Measurements from ENCODE around the gene CDCA5. TPM values are rescaled to one million over a fixed set of nuclear protein-coding genes. Genes with fewer than 3 reads are reported as not detected.

The CDCA5 gene
- total RNA-seq, 1 donor from 2014 or later: 6.9 TPM

DNA sequence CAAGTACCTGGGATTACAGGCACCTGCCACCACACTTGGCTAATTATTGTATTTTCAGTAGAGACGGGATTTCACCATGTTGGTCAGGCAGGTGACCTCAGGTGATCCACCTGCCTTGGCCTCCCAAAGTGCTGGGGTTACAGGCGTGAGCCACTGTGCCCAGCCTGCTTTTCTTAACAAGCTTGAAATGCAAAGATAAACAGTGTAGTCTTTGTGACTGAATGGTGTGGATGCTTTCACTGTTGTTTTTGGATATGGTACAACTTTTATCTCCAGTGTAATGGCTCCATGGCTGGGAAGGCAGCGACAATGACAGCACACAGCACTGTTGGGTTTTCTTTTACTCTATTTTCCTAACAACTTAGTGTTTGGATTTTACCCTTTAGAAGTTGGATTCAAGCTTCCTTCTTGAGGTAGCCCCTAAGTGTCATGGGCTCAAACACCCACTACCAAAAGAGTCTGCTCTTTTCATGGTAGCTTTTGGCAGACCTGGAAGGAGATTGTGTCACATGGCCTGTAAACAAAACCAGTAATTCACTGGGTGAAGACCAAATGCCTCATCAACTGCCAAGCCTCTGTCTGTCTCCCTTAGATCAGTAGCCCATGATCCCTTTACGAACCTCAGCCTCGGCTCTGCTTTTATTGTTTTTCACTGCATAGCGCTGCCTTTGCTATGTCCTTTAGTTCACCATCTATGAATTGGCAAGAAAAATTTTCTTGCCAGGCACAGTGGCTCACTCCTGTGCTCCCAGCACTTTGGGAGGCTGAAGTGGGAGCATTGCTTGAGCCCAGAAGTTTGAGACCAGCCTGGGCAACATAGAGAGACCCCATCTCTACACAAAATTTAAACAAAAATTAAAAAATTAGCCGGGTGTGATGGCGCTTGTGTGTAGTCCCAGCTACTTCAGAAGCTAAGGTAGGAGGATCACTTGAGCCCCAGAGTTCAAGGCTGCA, 18.6 kb upstream of the CDCA5 start:
- TF ChIP-seq, protein P1, sequence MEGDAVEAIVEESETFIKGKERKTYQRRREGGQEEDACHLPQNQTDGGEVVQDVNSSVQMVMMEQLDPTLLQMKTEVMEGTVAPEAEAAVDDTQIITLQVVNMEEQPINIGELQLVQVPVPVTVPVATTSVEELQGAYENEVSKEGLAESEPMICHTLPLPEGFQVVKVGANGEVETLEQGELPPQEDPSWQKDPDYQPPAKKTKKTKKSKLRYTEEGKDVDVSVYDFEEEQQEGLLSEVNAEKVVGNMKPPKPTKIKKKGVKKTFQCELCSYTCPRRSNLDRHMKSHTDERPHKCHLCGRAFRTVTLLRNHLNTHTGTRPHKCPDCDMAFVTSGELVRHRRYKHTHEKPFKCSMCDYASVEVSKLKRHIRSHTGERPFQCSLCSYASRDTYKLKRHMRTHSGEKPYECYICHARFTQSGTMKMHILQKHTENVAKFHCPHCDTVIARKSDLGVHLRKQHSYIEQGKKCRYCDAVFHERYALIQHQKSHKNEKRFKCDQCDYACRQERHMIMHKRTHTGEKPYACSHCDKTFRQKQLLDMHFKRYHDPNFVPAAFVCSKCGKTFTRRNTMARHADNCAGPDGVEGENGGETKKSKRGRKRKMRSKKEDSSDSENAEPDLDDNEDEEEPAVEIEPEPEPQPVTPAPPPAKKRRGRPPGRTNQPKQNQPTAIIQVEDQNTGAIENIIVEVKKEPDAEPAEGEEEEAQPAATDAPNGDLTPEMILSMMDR (IDR thresholded peaks at IDR 0.05; ENCODE audit: insufficient read depth, low read length, poor library complexity, severe bottlenecking): no peak
- DNase-seq (ENCODE audit: low read depth): no peak
- H3K4me3 ChIP-seq (ENCODE audit: low read depth, low read length): no peak overlapping the region
- H3K36me3 ChIP-seq (ENCODE audit: control insufficient read depth, insufficient read depth, low read length): peaks cover 2% of the 10 kb centered on the region
- H3K27me3 ChIP-seq (ENCODE audit: control insufficient read depth, insufficient read depth, low read length): no peaks in the 10 kb centered on the region

DNA sequence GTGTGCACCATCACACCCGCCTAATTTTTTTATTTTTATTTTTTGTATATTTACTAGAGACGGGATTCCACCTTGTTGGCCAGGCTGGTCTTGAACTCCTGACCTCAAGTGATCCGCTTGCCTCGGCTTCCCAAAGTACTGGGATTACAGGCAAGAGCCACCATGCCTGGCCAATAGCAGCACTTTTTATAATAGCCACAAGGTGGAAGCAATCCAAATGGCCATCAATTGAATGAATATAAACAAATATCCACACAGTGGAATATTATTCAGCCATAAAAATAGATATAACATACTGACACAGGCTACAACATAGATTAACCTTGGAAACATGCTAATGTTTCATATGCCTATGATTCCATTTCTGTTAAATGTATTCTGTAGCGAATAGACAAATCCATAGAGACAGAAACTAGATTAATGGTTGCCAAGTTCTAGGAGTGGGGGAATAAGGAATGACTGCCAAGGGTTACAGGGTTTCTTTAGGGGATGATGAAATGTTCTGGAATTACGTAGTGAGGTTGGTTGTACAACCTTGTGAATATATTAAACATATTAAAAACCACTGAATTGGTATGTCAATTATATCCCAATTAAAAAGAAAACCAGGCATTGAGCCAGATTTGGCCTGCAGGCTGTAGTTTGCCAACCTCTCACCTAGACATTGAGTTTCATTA, 17.0 kb upstream of the CDCA5 start:
- DNase-seq (ENCODE audit: low read depth): no peak
- H3K27me3 ChIP-seq (ENCODE audit: control insufficient read depth, insufficient read depth, low read length): no peaks in the 10 kb centered on the region
- no peak overlapping the region for H3K4me3 ChIP-seq (ENCODE audit: low read depth, low read length)
- TF ChIP-seq, protein P1 (IDR thresholded peaks at IDR 0.05; ENCODE audit: insufficient read depth, low read length, poor library complexity, severe bottlenecking): peak; percentile 8
- peaks cover 2% of the 10 kb centered on the region for H3K36me3 ChIP-seq (ENCODE audit: control insufficient read depth, insufficient read depth, low read length)

DNA sequence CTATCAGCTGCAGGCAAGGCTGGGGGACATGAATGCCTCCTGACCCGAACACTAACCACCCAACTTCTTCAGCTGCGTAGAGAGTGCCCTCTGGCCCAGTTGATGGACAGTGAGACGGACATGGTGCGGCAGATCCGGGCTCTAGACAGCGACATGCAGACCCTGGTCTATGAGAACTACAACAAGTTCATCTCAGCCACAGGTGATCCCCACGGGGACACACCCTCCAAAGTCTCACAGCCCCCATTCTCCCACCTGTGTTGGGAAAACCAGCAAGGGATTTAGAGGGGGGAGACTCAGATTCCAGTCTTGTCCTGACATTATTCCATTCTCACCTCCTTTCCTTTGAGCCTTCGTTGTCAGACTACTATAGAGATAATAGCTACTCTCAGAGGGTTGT, 13.1 kb upstream of the CDCA5 start:
- Histone ChIP-seq H3K27me3 (ENCODE audit: control insufficient read depth, insufficient read depth, low read length) (no peaks in the 10 kb centered on the region), H3K4me3 (ENCODE audit: low read depth, low read length) (peak overlapping the region; percentile 67), H3K36me3 (ENCODE audit: control insufficient read depth, insufficient read depth, low read length) (no peaks in the 10 kb centered on the region)
- TF ChIP-seq, protein P1 (IDR thresholded peaks at IDR 0.05; ENCODE audit: insufficient read depth, low read length, poor library complexity, severe bottlenecking): no peak
- no peak for DNase-seq (ENCODE audit: low read depth)

DNA sequence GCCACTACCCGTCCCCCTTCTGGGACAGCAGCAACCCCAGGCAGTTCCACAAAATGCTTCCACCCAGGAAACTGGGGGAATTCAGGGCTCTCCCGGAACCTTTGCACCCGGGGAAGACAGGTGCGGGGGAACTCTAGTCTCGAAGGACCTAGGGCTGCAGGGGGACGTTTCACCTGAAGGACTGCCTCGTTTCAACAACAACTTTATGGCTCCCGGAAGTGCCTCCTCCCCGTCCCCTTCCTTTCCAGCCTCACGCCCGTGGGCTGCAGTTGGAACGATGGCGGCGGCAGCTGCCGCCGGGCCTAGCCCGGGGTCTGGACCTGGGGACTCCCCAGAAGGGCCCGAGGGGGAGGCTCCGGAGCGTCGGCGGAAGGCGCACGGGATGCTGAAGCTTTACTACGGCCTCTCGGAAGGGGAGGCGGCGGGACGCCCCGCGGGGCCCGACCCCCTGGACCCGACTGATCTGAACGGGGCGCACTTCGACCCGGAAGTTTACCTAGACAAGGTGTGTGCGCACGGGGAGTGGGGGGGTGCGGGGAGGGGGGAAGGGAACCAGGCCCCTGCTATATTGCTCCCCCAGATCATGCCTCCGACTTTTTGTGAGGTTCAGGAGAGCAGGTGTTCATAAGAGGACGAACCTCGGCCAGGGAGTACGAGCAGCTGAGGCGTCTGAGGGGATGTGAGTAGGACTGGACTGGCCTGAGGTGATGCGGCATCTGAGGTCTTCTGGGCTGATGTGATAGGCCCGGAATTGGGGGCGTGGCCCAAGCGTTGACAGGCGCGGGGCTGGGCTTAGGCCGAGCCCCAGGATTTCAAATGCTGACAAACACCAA, 12.3 kb upstream of the CDCA5 start, which contains the start of gene VPS51:
Gene VPS51 (plus strand): TSS at position 241 of the 833 bp plus-strand sequence. CDS start 37 bp downstream, at position 278.
- Histone ChIP-seq H3K27me3 (ENCODE audit: control insufficient read depth, insufficient read depth, low read length) (no peaks in the 10 kb centered on the region), H3K36me3 (ENCODE audit: control insufficient read depth, insufficient read depth, low read length) (no peaks in the 10 kb centered on the region), H3K4me3 (ENCODE audit: low read depth, low read length) (peak within 1 kb of the TSS; percentile 67)
- TF ChIP-seq, protein P1 (IDR thresholded peaks at IDR 0.05; ENCODE audit: insufficient read depth, low read length, poor library complexity, severe bottlenecking): no peak
- DNase-seq (ENCODE audit: low read depth): no peak

DNA sequence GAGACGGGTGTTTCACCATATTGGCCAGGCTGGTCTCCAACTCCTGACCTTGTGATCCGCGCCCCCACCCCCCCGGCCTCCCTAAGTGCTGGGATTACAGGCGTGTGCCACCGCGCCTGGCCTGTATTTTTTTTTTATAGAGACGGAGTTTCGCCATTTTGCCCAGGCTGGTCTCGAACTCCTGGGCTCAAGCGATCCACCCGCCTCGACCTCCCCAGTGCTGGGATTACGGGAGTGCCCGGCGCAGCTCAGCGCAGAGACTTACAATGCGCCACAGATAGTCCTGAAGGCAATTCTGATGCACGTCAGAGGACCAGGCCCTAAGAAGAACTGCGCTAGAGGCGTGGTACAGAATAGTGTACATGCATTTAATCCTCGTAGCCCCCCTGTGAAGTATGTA, 11.6 kb upstream of the CDCA5 start:
- Histone ChIP-seq H3K4me3 (ENCODE audit: low read depth, low read length) (peak overlapping the region; percentile 67), H3K36me3 (ENCODE audit: control insufficient read depth, insufficient read depth, low read length) (no peaks in the 10 kb centered on the region), H3K27me3 (ENCODE audit: control insufficient read depth, insufficient read depth, low read length) (no peaks in the 10 kb centered on the region)
- no peak for DNase-seq (ENCODE audit: low read depth)
- TF ChIP-seq, protein P1 (IDR thresholded peaks at IDR 0.05; ENCODE audit: insufficient read depth, low read length, poor library complexity, severe bottlenecking): no peak
